Lower leg skin (tissue), 3 donors: ENCODE measurements around the gene SEMA6A.

Experiments used
- CTCF ChIP-seq, 3 donors: fragments of 450-650 bp; IDR thresholded peaks; one replicate each; pipeline ENCODE4 v1.5.1; 2016; ENCODE audit warnings: antibody characterized with exemption in 3 of 3, mild to moderate bottlenecking in 3 of 3, moderate library complexity in 2 of 3
- POLR2A ChIP-seq, 2 donors: fragments of 450-650 bp; IDR thresholded peaks; one replicate each; pipeline ENCODE4 v1.6.1; 2016 to 2017; ENCODE audit warnings: antibody characterized with exemption in 2 of 2, mild to moderate bottlenecking in 1 of 2, moderate library complexity in 1 of 2

- TF ChIP-seq CTCF (IDR thresholded peaks at IDR 0.05) (no peak), POLR2A (IDR thresholded peaks at IDR 0.05) (no peak)
These were observed 115.3 kb downstream of the SEMA6A start for GRCh38 chr5:116459301-116459700.
